Brain microvascular endothelial cell (primary cell): Measurements from ENCODE around the gene HTR4.

Source experiments
- DNase-seq: peaks from one replicate; pipeline ENCODE4 v3.0.0-alpha.2; 2020
- H3K27ac ChIP-seq: fragments of 250-450 bp; sonication (Bioruptor Pico); 2 replicates; pipeline ENCODE4 v1.5.1; 2020; ENCODE audit warnings: mild to moderate bottlenecking, moderate library complexity
- H3K27me3 ChIP-seq: fragments of 250-450 bp; sonication (Bioruptor Pico); replicated peaks from 2 replicates; pipeline ENCODE4 v1.5.1; 2020; ENCODE audit warnings: mild to moderate bottlenecking
- H3K36me3 ChIP-seq: fragments of 250-450 bp; sonication (Bioruptor Pico); replicated peaks from 2 replicates; pipeline ENCODE4 v1.5.1; 2020; ENCODE audit warnings: mild to moderate bottlenecking
- H3K4me3 ChIP-seq: 2 replicates; pipeline ENCODE4 v1.5.1; 2011; ENCODE audit warnings: low read depth, mild to moderate bottlenecking, control low read depth, low read length, moderate library complexity
- CTCF ChIP-seq: IDR thresholded peaks from 2 replicates; pipeline ENCODE4 v1.5.1; 2011; ENCODE audit warnings: low read depth, mild to moderate bottlenecking, moderate library complexity, low read length, control low read depth, inconsistent platforms; ENCODE audit errors: missing control alignments
- in situ Hi-C: cut with HindIII; loops from 2 replicates; pipeline ENCODE4 v1.10.0; 2017; ENCODE audit warnings: low sequenced_read_pairs, low pct_ligation_motif_present

Gene HTR4

DNA sequence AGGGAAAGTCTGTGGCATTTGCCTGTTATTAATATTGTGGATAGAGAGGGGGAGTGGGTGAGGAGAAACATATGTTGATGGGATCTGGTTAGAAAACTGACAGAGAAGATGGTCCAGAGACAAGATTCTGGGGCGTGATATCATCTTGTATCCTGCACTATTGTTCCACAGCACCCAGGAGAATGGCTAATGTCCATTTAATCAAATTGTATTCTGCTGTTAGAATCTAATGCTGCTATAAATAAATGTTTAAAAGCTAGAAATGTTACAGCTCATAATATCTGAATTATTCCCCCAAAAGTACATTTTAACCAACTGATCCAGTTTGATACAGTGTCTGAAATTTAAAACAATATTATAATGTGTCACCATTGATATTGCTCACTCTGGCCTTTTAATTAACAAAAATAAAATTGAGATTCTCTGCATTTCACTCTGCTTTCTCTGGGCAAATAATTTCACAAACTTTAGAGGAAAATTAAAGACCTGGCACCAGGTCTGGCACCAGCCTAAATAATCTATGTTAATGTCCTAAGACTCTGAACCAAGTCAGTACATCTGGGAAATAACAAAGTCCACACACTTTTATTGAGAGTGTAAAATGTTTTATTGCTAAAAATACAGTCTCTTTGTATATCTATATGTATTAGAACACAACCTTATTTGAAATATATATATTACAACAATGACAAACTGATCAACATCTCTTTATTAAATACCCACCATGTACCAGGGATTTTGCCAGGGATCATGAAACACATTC lies 18.8 kb downstream of the HTR4 start:
- in situ Hi-C loops, result no loop called here
- no peak overlapping the region for H3K4me3 ChIP-seq
- H3K27ac ChIP-seq, result no peak overlapping the region
- H3K36me3 ChIP-seq, result no peaks in the 10 kb centered on the region
- no peak for TF ChIP-seq CTCF
- DNase-seq, result no peak
- H3K27me3 ChIP-seq, result no peaks in the 10 kb centered on the region

DNA sequence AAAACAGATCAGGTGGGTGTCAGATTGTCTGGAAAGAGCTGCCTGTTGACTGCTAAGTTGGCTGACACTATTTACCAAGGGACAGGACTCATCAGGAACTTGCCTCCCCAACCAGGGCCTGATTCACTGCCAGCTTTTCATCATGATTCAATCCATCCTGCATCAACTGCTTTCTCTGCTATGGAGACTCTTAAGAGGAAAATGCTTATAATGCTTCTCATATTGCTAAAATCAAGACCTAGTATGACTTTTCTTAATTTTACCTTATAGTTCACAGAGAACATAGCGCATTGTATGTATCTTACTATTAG lies 21.3 kb downstream of the HTR4 start:
- no peaks in the 10 kb centered on the region for H3K27me3 ChIP-seq
- no peak for TF ChIP-seq CTCF
- no peak overlapping the region for H3K4me3 ChIP-seq
- H3K36me3 ChIP-seq, result no peaks in the 10 kb centered on the region
- no peak for DNase-seq
- H3K27ac ChIP-seq, result no peak overlapping the region
- in situ Hi-C loops, result no loop called here

GRCh38 chr5:148632255-148633066 lies 21.9 kb downstream of the HTR4 start:
- no peak for DNase-seq
- no peak overlapping the region for H3K27ac ChIP-seq
- TF ChIP-seq CTCF, result no peak
- H3K4me3 ChIP-seq, result no peak overlapping the region
- no peaks in the 10 kb centered on the region for H3K36me3 ChIP-seq
- H3K27me3 ChIP-seq, result no peaks in the 10 kb centered on the region
- in situ Hi-C loops, result no loop called here

- H3K36me3 ChIP-seq, result no peaks in the 10 kb centered on the region
- no peaks in the 10 kb centered on the region for H3K27me3 ChIP-seq
- no peak for TF ChIP-seq CTCF
- in situ Hi-C loops, result no loop called here
- H3K27ac ChIP-seq, result no peak overlapping the region
- H3K4me3 ChIP-seq, result no peak overlapping the region
- DNase-seq, result no peak
These were observed 27.3 kb downstream of the HTR4 start for GRCh38 chr5:148626986-148627385.

- Histone ChIP-seq H3K27me3 (no peaks in the 10 kb centered on the region), H3K27ac (no peak overlapping the region), H3K36me3 (no peaks in the 10 kb centered on the region), H3K4me3 (no peak overlapping the region)
- TF ChIP-seq CTCF, result no peak
- DNase-seq, result no peak
- in situ Hi-C loops, result no loop called here
These were observed 28.2 kb downstream of the HTR4 start for GRCh38 chr5:148626081-148626613.
